ENCODE measurements around the gene XYLT1. TPM values are rescaled to one million over a fixed set of nuclear protein-coding genes. Genes with fewer than 3 reads are reported as not detected.

XYLT1 gene
- total and polyA plus RNA-seq, 9 of the 15 experiments (the other 6 are each of a cell fraction or from before 2014, with no cell fraction given) = 0.03 to 0.09 (median 0.08) TPM; not detected in 6

DNA sequence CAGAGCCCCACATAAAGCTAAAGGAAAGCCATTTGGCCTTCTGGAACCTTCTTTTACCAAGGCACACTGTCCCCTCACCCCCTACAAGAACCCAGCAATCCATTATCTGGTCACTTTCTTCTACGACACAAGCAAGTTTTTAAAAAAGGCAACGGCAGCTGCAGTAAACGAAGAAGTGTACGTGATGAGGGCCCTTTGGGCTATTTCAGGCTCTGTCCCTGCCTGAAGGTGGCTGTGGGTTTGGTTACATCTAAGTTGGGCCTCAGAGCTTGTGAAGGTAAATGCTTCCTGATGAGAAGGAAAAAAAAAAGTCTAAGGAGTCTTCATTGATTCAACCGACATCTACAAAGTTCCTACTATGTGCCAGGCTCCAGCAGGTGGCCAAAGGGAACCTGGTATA lies 35.4 kb downstream of the XYLT1 start:
- H3K79me2 ChIP-seq (ENCODE audit: control insufficient read depth, insufficient read depth, low read length) = no peaks in the 10 kb centered on the region
- in situ Hi-C loops (cut with MboI) (no loop called here), intact Hi-C loops (cut with micrococcal nuclease) (no loop called here)
- no peak overlapping the region for H3K9ac ChIP-seq (ENCODE audit: insufficient read depth in 1 of 2, low read depth in 2 of 2, low read length in 2 of 2)
- FAIRE-seq (no peak), ATAC-seq (no peak), DNase-seq (ENCODE audit: extremely low read depth in 1 of 4, low spot score in 3 of 4) (no peak)
- ChIA-PET POLR2A (interaction anchor here (0.6 to 0.7 kb wide), 2 partner anchors 546 to 1355 kb away, joined by 3 to 4 read pairs; partner anchors contain the start of gene RPS15A), CTCF (ENCODE audit: low intra/inter-chr PET ratio) (no interaction called here)
- H3K27ac ChIP-seq (ENCODE audit: extremely low read depth, low read depth, low read length) = no peak overlapping the region
- no peaks in the 10 kb centered on the region for H3K9me3 ChIP-seq (replicated peaks; ENCODE audit: control insufficient read depth, insufficient read depth, low read depth, low read length)
- H3K36me3 ChIP-seq (ENCODE audit: control insufficient read depth, insufficient read depth, low read length) = no peaks in the 10 kb centered on the region
- H2AFZ ChIP-seq (ENCODE audit: low read depth, low read length) = no peak overlapping the region
- TF ChIP-seq DDX20 (tag; IDR thresholded peaks at IDR 0.05; ENCODE audit: low read depth) (no peak), FOXJ2 (tag; IDR thresholded peaks at IDR 0.05) (no peak), CBX5 (IDR thresholded peaks at IDR 0.05; ENCODE audit: borderline replicate concordance, low read depth) (no peak), ZNF830 (CRISPR knock-in tag; IDR thresholded peaks at IDR 0.05) (no peak), ZNF184 (CRISPR knock-in tag; IDR thresholded peaks at IDR 0.05) (no peak), PHF21A (IDR thresholded peaks at IDR 0.05; ENCODE audit: borderline replicate concordance, low read depth) (no peak), ZNF57 (CRISPR knock-in tag; IDR thresholded peaks at IDR 0.05) (no peak), RBM39 (optimal IDR thresholded peaks at IDR 0.05; ENCODE audit: low read depth, low read length) (no peak), EHMT2 (IDR thresholded peaks at IDR 0.05) (no peak), MTA3 (IDR thresholded peaks at IDR 0.05; ENCODE audit: borderline replicate concordance) (no peak), NEUROD1 (IDR thresholded peaks at IDR 0.05; ENCODE audit: borderline replicate concordance, low read depth, low read length, partially characterized antibody) (no peak), SAFB2 (IDR thresholded peaks at IDR 0.05; ENCODE audit: borderline replicate concordance, low read depth, low read length, severe bottlenecking) (no peak), ASH1L (IDR thresholded peaks at IDR 0.05; ENCODE audit: borderline replicate concordance, low read depth, partially characterized antibody) (no peak), ETV5 (CRISPR knock-in tag; IDR thresholded peaks at IDR 0.05; ENCODE audit: low read depth) (no peak), JUNB (CRISPR knock-in tag; conservative IDR thresholded peaks at IDR 0.05) (no peak), ZNF384 (IDR thresholded peaks at IDR 0.05; ENCODE audit: low read depth, low read length) (no peak), MTA2 (IDR thresholded peaks at IDR 0.05; ENCODE audit: low read depth) (no peak), TRIM28 (IDR thresholded peaks at IDR 0.05) (no peak)
- H4K20me1 ChIP-seq (replicated peaks; ENCODE audit: control insufficient read depth, insufficient read depth, low read length) = peaks cover 9% of the 10 kb centered on the region
- H3K9me1 ChIP-seq (ENCODE audit: control insufficient read depth, insufficient read depth, low read length) = no peaks in the 10 kb centered on the region
- no peak overlapping the region for H3K4me3 ChIP-seq
- H3K4me1 ChIP-seq (replicated peaks in 1 of 2; ENCODE audit: control insufficient read depth in 2 of 2, insufficient read depth in 2 of 2, low read length in 2 of 2) = no peaks in the 10 kb centered on the region
- BruUV-seq (replicated peaks) = no TSS peak
- H3K27me3 ChIP-seq (ENCODE audit: control insufficient read depth in 2 of 2, insufficient read depth in 2 of 2, low read length in 2 of 2) = peaks cover 12 to 42% of the 10 kb centered on the region in 2 experiments; a peak in 4 of 5 replicates
- WGBS (ENCODE audit: insufficient coverage, low coverage, missing lambda C conversion rate) = 2% methylated on average over 5 of the region's 5 CpGs
- H3K4me2 ChIP-seq (ENCODE audit: insufficient read depth, low read length) = no peak overlapping the region

Data from K562 (cell line).